Endothelial cell (in vitro differentiated cells): Measurements from ENCODE around the gene CBX2. TPM values are rescaled to one million over a fixed set of nuclear protein-coding genes. Genes with fewer than 3 reads are reported as not detected.

Source experiments
- DNase-seq: peaks from one replicate; pipeline ENCODE4 v3.0.0; 2021; ENCODE audit warnings: low spot score
- H3K27ac Mint-ChIP-seq: one replicate; pipeline ENCODE4 v1.8.0; 2021; ENCODE audit warnings: mixed read lengths, inconsistent platforms; ENCODE audit not compliant: unreplicated experiment
- H3K27me3 Mint-ChIP-seq: one replicate; pipeline ENCODE4 v1.8.0; 2021; ENCODE audit warnings: mild to moderate bottlenecking, moderate library complexity, mixed read lengths, inconsistent platforms; ENCODE audit not compliant: unreplicated experiment
- H3K36me3 Mint-ChIP-seq: one replicate; pipeline ENCODE4 v1.8.0; 2021; ENCODE audit warnings: mild to moderate bottlenecking, low read depth, mixed read lengths, inconsistent platforms; ENCODE audit not compliant: unreplicated experiment
- H3K4me1 Mint-ChIP-seq: one replicate; pipeline ENCODE4 v1.8.0; 2021; ENCODE audit warnings: mild to moderate bottlenecking, mixed read lengths, inconsistent platforms; ENCODE audit not compliant: unreplicated experiment
- H3K4me3 Mint-ChIP-seq: one replicate; pipeline ENCODE4 v1.8.0; 2021; ENCODE audit warnings: mild to moderate bottlenecking, mixed read lengths, inconsistent platforms; ENCODE audit not compliant: unreplicated experiment
- H3K9me3 Mint-ChIP-seq: one replicate; pipeline ENCODE4 v1.8.0; 2021; ENCODE audit warnings: mixed read lengths, inconsistent platforms; ENCODE audit not compliant: unreplicated experiment
- total RNA-seq: library from RNA; stranded (reverse); fragmentation: NEBNext Ultra II Directional; extraction: Animal tissue kit (Norgen Biotek cat#: 25700); gene quantifications from one replicate; pipeline ENCODE4 v1.2.1, GENCODE V29; 2021; ENCODE audit not compliant: unreplicated experiment
- TF ChIP-seq, protein P1 (sequence below): fragments of 200-600 bp; sonication (generic); IDR thresholded peaks from one replicate; pipeline ENCODE4 v1.5.0; 2021; ENCODE audit warnings: antibody characterized with exemption; ENCODE audit not compliant: unreplicated experiment

Gene CBX2
- total RNA-seq, 1 donor from 2014 or later = 50.0 TPM

DNA sequence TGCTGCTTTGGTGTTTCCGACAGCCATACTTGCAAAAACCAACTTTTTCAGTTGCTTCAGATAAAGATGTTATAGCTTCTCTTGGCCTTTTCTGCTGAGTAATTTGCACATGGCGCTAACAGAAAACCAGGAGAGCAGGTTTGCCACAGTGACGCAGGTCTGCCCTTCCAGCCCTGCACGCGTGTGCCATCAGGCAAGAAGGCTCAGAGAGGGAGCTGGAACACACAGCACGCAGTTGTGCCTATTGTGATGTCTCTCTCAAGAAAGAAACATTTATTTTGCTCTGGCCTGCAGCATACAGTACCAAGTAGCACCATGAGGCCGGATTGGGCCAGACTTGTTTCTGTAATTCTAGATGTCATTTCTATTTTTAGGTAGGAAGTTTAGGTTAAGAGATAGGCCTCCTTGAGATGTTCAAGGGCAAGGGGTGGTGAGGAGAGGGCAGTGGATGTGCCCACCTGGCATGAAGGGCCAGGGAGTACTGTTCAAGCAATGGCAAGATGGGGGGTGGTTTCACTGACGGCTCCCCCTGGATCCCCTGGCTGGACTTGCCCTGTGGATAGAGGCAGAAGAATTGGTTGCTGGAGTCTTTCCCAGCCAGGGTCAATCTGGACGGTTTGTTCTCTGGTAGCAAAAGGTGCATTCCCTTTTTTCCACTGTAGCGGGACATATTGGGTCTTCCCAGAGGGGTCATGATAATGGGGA lies 1.9 kb downstream of the CBX2 start:
- Mint-ChIP-seq H3K27me3 (peaks cover 18% of the 10 kb centered on the region), H3K36me3 (peaks cover 33% of the 10 kb centered on the region), H3K4me1 (peaks cover 56% of the 10 kb centered on the region), H3K4me3 (peak overlapping the region; percentile 96), H3K9me3 (no peaks in the 10 kb centered on the region), H3K27ac (no peak overlapping the region)
- TF ChIP-seq, protein P1, sequence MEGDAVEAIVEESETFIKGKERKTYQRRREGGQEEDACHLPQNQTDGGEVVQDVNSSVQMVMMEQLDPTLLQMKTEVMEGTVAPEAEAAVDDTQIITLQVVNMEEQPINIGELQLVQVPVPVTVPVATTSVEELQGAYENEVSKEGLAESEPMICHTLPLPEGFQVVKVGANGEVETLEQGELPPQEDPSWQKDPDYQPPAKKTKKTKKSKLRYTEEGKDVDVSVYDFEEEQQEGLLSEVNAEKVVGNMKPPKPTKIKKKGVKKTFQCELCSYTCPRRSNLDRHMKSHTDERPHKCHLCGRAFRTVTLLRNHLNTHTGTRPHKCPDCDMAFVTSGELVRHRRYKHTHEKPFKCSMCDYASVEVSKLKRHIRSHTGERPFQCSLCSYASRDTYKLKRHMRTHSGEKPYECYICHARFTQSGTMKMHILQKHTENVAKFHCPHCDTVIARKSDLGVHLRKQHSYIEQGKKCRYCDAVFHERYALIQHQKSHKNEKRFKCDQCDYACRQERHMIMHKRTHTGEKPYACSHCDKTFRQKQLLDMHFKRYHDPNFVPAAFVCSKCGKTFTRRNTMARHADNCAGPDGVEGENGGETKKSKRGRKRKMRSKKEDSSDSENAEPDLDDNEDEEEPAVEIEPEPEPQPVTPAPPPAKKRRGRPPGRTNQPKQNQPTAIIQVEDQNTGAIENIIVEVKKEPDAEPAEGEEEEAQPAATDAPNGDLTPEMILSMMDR = no peak
- DNase-seq = no peak

DNA sequence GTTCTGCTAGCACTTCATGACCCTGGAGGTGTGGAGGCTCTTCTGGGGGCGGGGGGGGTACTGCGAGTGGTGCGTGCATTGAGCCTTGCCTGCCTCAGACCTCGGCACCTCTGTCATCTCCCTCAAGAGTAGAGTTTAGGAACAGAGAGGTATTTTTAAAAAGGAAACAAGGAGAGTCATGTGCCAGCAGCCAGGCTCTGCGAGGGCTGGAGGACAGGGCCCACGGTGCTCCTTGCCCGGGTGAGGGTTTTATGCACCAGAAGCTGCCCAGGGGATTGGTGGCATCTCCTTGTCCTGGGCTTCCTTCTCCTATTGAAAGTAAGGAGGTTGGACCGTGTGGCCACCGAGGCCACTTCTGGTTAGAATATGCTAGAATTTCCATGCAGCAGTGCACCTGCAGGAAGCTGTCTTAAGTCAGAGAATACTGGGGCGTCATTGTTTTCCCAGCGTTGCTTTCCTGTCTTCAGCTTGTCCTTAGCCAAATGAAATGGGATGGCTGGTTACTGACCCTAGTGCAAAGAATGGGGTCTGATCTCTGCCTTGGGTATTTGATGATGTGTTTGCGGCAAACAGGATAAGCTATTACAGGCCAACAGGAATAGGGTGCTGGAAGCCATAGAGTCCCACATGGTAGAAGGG lies 3.2 kb downstream of the CBX2 start:
- Mint-ChIP-seq H3K9me3 (no peaks in the 10 kb centered on the region), H3K36me3 (peaks cover 39% of the 10 kb centered on the region), H3K4me1 (peaks cover 50% of the 10 kb centered on the region), H3K4me3 (peak overlapping the region; percentile 83), H3K27ac (no peak overlapping the region), H3K27me3 (peaks cover 18% of the 10 kb centered on the region)
- no peak for DNase-seq
- TF ChIP-seq, protein P1 = no peak

DNA sequence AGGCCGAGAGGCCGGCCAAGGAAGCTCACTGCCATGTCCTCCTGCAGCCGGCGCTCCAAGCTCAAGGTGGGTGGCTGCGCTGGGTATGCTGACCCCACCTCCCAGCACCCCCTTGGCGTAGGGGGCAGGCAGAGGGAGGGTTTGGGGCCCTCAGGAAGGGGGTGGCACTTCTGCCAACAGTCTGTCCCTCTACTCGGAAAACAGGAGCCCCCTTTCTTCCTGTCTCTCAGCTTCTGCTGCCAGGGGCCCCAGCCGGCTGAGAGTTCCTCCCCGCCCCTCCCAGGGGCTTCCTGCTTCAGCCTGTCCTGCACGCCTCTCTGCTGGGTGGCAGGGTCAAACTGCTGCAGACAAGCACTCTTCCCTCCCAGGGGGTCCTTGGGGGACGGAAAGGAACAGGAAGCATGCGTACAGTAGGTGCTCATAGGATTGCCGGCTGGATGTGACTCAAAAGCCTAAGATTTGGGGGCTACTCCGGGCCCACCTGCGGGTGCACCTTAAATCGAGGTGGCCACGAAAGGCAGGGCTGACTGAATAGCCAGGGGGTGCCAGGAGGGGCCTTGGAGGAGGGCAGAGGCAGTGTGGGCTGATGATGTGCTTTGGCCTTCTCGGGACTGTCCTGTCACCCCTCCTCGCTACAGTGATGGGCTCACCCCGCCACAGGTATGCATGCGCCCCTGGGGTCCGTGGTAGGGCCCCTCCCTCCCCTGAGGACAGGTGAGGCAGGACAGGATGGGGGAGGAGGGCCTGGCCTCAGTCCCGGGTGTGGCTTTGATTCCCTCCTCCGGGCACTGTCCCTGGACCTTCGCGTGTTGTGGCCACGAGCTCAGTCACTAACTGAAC lies 4.0 kb downstream of the CBX2 start:
- Mint-ChIP-seq H3K9me3 (no peaks in the 10 kb centered on the region), H3K27ac (no peak overlapping the region), H3K4me1 (peaks cover 42% of the 10 kb centered on the region), H3K4me3 (peak overlapping the region; percentile 12), H3K27me3 (peaks cover 18% of the 10 kb centered on the region), H3K36me3 (peaks cover 39% of the 10 kb centered on the region)
- no peak for DNase-seq
- TF ChIP-seq, protein P1 = no peak

DNA sequence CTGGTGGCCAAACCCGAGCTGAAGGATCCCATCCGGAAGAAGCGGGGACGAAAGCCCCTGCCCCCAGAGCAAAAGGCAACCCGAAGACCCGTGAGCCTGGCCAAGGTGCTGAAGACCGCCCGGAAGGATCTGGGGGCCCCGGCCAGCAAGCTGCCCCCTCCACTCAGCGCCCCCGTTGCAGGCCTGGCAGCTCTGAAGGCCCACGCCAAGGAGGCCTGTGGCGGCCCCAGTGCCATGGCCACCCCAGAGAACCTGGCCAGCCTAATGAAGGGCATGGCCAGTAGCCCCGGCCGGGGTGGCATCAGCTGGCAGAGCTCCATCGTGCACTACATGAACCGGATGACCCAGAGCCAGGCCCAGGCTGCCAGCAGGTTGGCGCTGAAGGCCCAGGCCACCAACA lies 5.9 kb downstream of the CBX2 start:
- no peak overlapping the region for H3K27ac Mint-ChIP-seq
- H3K4me1 Mint-ChIP-seq = peaks cover 37% of the 10 kb centered on the region
- DNase-seq = no peak
- H3K9me3 Mint-ChIP-seq = no peaks in the 10 kb centered on the region
- peaks cover 39% of the 10 kb centered on the region for H3K36me3 Mint-ChIP-seq
- peaks cover 18% of the 10 kb centered on the region for H3K27me3 Mint-ChIP-seq
- no peak overlapping the region for H3K4me3 Mint-ChIP-seq
- TF ChIP-seq, protein P1 = no peak
